ENCODE measurements around the gene RAB23. TPM values are rescaled to one million over a fixed set of nuclear protein-coding genes. Genes with fewer than 3 reads are reported as not detected.

RAB23 gene
- total RNA-seq, 1 experiment from 2014 or later: 11.7 TPM

DNA sequence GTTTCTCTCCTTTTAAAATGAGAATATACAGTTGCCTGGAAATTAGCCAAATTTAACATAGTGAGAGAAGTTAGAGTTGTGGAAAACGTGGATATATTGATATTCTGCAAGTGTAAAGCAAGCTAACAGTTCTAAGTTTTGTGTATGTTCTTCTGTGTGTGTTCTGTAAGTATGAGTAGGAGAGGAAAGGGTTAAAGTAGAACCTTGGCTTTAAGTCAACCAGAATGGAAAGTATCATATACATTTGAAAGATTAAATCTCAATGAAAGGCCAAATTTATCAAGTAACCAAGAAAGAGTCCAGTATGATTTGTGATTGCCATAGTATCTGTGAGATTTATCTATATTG is 80.0 kb downstream of the RAB23 start:
- TF ChIP-seq EGR1 (IDR thresholded peaks at IDR 0.05; ENCODE audit: low read depth) (no peak), CBX3 (IDR thresholded peaks at IDR 0.05; ENCODE audit: low read depth) (no peak), POLR2AphosphoS5 (IDR thresholded peaks at IDR 0.05; ENCODE audit: low read depth, low read length) (no peak), EZH2phosphoT487 (IDR thresholded peaks at IDR 0.05; ENCODE audit: borderline replicate concordance) (no peak), SP1 (IDR thresholded peaks at IDR 0.05; ENCODE audit: low read depth) (no peak), POLR2A (IDR thresholded peaks at IDR 0.05; ENCODE audit: borderline replicate concordance, extremely low read depth, insufficient read depth, insufficient read length) (no peak), JUND (IDR thresholded peaks at IDR 0.05) (no peak), FOSL1 (IDR thresholded peaks at IDR 0.05; ENCODE audit: low read depth) (no peak), EZH2 (IDR thresholded peaks at IDR 0.05) (no peak)
- TF ChIP-seq, protein P1, sequence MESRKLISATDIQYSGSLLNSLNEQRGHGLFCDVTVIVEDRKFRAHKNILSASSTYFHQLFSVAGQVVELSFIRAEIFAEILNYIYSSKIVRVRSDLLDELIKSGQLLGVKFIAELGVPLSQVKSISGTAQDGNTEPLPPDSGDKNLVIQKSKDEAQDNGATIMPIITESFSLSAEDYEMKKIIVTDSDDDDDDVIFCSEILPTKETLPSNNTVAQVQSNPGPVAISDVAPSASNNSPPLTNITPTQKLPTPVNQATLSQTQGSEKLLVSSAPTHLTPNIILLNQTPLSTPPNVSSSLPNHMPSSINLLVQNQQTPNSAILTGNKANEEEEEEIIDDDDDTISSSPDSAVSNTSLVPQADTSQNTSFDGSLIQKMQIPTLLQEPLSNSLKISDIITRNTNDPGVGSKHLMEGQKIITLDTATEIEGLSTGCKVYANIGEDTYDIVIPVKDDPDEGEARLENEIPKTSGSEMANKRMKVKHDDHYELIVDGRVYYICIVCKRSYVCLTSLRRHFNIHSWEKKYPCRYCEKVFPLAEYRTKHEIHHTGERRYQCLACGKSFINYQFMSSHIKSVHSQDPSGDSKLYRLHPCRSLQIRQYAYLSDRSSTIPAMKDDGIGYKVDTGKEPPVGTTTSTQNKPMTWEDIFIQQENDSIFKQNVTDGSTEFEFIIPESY (IDR thresholded peaks at IDR 0.05; ENCODE audit: extremely low read depth, insufficient replicate concordance, low read length): no peak
- TF ChIP-seq, protein P2, sequence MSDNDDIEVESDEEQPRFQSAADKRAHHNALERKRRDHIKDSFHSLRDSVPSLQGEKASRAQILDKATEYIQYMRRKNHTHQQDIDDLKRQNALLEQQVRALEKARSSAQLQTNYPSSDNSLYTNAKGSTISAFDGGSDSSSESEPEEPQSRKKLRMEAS (IDR thresholded peaks at IDR 0.05): no peak
- TF ChIP-seq, protein P3, sequence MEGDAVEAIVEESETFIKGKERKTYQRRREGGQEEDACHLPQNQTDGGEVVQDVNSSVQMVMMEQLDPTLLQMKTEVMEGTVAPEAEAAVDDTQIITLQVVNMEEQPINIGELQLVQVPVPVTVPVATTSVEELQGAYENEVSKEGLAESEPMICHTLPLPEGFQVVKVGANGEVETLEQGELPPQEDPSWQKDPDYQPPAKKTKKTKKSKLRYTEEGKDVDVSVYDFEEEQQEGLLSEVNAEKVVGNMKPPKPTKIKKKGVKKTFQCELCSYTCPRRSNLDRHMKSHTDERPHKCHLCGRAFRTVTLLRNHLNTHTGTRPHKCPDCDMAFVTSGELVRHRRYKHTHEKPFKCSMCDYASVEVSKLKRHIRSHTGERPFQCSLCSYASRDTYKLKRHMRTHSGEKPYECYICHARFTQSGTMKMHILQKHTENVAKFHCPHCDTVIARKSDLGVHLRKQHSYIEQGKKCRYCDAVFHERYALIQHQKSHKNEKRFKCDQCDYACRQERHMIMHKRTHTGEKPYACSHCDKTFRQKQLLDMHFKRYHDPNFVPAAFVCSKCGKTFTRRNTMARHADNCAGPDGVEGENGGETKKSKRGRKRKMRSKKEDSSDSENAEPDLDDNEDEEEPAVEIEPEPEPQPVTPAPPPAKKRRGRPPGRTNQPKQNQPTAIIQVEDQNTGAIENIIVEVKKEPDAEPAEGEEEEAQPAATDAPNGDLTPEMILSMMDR (IDR thresholded peaks at IDR 0.05 in 2 of 3, conservative IDR thresholded peaks at IDR 0.05 in 1 of 3; ENCODE audit: borderline replicate concordance in 1 of 3, insufficient read depth in 1 of 3, low read depth in 2 of 3, low read length in 2 of 3): no peak
- ChIA-PET RAD21 (ENCODE audit: low non-redundant PET in 1 of 2, low total read pairs in 2 of 2, uncharacterized antibody in 2 of 2, unreplicated experiment in 2 of 2) (no interaction called here), CTCF (no interaction called here), POLR2A (no interaction called here)
- DNase-seq (ENCODE audit: low read depth, low spot score): no peak
- Histone ChIP-seq H3K27ac (ENCODE audit: low read depth, low read length) (no peak overlapping the region), H3K4me1 (ENCODE audit: control insufficient read depth in 1 of 2, insufficient read depth in 2 of 2, low read length in 2 of 2) (no peaks in the 10 kb centered on the region), H3K9me3 (ENCODE audit: control insufficient read depth in 1 of 2, insufficient read depth in 1 of 2, low read depth in 1 of 2, low read length in 2 of 2) (no peaks in the 10 kb centered on the region), H3K9me2 (ENCODE audit: insufficient read depth) (no peaks in the 10 kb centered on the region), H3K79me2 (ENCODE audit: insufficient read depth, low read length) (no peaks in the 10 kb centered on the region), H3K4me3 (replicated peaks in 1 of 2; ENCODE audit: low read depth in 1 of 2, low read length in 2 of 2) (no peak overlapping the region), H3K9ac (ENCODE audit: low read length) (no peak overlapping the region), H2AFZ (ENCODE audit: low read depth, low read length, poor library complexity, severe bottlenecking) (no peak overlapping the region), H4K20me1 (ENCODE audit: insufficient read depth) (no peaks in the 10 kb centered on the region), H3K4me2 (ENCODE audit: low read length) (no peak overlapping the region), H3K36me3 (ENCODE audit: control insufficient read depth in 1 of 2, insufficient read depth in 2 of 2, low read length in 2 of 2) (peaks cover 2 to 4% of the 10 kb centered on the region in 2 experiments; a peak in 2 of 4 replicates), H3K27me3 (ENCODE audit: insufficient read depth, low read length) (no peaks in the 10 kb centered on the region)
- no peak for ATAC-seq
- intact Hi-C loops (cut with micrococcal nuclease): no loop called here
- BruUV-seq (replicated peaks): no TSS peak

All from HCT116 (cell line).